ENCODE results near the gene INKA2.

The INKA2 gene

DNA sequence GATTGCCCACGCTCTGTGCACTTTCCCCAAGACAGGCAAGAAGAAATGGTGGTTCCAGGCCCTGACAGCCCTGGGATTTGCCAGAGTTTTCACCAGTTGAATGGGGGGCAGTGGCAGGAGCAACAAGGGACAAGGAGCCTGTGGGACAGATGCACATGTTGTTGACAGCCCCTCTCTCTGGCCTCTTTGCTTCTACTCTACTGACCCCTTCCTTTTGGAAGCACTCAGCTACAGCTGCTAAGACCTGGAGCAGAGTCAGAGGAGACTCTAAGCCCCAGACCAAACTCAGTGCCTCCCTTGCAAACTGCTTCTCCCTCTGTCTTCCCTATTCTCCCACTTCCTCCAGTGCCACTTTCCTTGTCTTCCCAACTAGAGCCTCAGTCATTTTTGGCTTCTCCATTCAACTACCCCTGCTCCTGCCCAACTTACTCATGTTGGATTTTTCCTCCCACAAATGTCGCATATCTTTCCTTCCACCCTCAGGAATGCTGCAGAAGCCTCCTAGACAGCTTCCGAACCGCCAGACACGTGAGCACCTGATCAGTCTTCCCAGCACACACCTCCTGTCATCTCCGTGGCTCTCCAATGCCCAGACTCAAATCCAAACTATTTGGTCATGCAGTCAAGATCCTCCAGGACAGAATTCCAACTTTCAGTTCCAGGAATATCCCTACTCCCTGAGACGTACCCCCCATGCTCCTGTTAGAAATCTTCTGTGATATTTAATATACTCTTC is 9.1 kb downstream of the INKA2 start:
- no peaks in the 10 kb centered on the region for H3K36me3 ChIP-seq (ENCODE audit: insufficient read depth, low read length)
- H3K4me3 ChIP-seq (ENCODE audit: low read depth in 1 of 2, low read length in 2 of 2) = no peak overlapping the region
- H3K4me1 ChIP-seq (ENCODE audit: insufficient read depth, low read length) = peaks cover 21% of the 10 kb centered on the region
- H3K27ac ChIP-seq (ENCODE audit: low read depth, low read length) = no peak overlapping the region
- H3K27me3 ChIP-seq (ENCODE audit: control insufficient read depth in 1 of 2, insufficient read depth in 2 of 2, low read length in 2 of 2) = no peaks in the 10 kb centered on the region
- no peak overlapping the region for H3K9ac ChIP-seq (ENCODE audit: low read length)
- H3K9me3 ChIP-seq (ENCODE audit: low read length) = no peaks in the 10 kb centered on the region

- no peak overlapping the region for H3K27ac ChIP-seq (ENCODE audit: low read depth, low read length)
- H3K4me3 ChIP-seq (ENCODE audit: low read depth in 1 of 2, low read length in 2 of 2) = no peak overlapping the region
- no peak overlapping the region for H3K9ac ChIP-seq (ENCODE audit: low read length)
Observed at GRCh38 chr1:111729271-111729921, 9.8 kb downstream of the INKA2 start.

DNA sequence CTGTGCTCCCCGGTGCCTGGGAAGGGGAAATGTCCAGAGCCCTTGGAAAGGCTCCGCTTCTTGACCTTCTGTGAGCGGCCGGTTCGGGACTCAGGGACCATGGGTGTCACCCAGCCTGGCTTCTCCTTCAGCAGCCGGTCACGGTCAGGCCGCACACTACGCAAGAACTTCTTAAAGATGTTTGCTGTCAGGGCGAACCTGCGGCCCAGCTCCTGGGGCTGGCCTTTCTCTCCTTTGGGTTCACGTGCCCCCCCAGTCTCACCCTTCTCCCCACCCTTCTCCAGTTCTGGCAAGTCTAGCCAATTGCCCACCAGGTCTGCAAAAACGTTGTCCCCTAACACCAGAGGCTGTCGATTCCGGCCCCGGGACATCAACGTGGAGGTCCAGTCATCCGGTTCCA is 12.1 kb downstream of the INKA2 start:
- Histone ChIP-seq H3K4me3 (ENCODE audit: low read depth in 1 of 2, low read length in 2 of 2) (no peak overlapping the region), H3K9me3 (ENCODE audit: low read length) (no peaks in the 10 kb centered on the region), H3K4me1 (ENCODE audit: insufficient read depth, low read length) (peaks cover 11% of the 10 kb centered on the region), H3K27ac (ENCODE audit: low read depth, low read length) (no peak overlapping the region), H3K27me3 (ENCODE audit: control insufficient read depth in 1 of 2, insufficient read depth in 2 of 2, low read length in 2 of 2) (no peaks in the 10 kb centered on the region), H3K9ac (ENCODE audit: low read length) (no peak overlapping the region), H3K36me3 (ENCODE audit: insufficient read depth, low read length) (no peaks in the 10 kb centered on the region)

More at GRCh38 chr1:111729271-111729921, 9.8 kb downstream of the INKA2 start:
- Histone ChIP-seq H3K4me1 (ENCODE audit: insufficient read depth, low read length) (peaks cover 24% of the 10 kb centered on the region), H3K27me3 (ENCODE audit: control insufficient read depth in 1 of 2, insufficient read depth in 2 of 2, low read length in 2 of 2) (no peaks in the 10 kb centered on the region), H3K9me3 (ENCODE audit: low read length) (no peaks in the 10 kb centered on the region), H3K36me3 (ENCODE audit: insufficient read depth, low read length) (no peaks in the 10 kb centered on the region)

DNA sequence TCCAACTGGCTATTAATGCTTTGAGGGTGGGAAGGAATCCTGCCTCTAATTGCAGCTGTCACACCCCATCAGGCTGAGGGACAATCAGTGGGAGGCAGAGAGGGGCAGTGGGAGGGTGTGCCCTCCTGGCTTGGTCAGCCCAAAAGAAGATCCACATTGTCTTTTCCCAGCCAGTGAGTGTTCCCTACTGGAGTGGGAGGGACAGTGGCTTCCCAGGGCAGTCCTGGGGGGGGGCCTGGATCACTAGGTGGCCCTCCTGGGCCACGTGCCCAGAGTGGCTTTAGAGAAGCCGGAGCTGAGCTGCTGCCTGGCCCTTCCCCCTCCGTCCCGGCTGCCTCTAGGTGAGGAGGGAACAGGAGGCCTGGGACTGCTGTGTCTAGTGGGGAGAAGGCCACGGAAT is 14.0 kb downstream of the INKA2 start:
- Histone ChIP-seq H3K27me3 (ENCODE audit: control insufficient read depth in 1 of 2, insufficient read depth in 2 of 2, low read length in 2 of 2) (no peaks in the 10 kb centered on the region), H3K36me3 (ENCODE audit: insufficient read depth, low read length) (no peaks in the 10 kb centered on the region), H3K4me1 (ENCODE audit: insufficient read depth, low read length) (peaks cover 18% of the 10 kb centered on the region), H3K9me3 (ENCODE audit: low read length) (no peaks in the 10 kb centered on the region), H3K27ac (ENCODE audit: low read depth, low read length) (no peak overlapping the region), H3K9ac (ENCODE audit: low read length) (no peak overlapping the region), H3K4me3 (ENCODE audit: low read depth in 1 of 2, low read length in 2 of 2) (no peak overlapping the region)

DNA sequence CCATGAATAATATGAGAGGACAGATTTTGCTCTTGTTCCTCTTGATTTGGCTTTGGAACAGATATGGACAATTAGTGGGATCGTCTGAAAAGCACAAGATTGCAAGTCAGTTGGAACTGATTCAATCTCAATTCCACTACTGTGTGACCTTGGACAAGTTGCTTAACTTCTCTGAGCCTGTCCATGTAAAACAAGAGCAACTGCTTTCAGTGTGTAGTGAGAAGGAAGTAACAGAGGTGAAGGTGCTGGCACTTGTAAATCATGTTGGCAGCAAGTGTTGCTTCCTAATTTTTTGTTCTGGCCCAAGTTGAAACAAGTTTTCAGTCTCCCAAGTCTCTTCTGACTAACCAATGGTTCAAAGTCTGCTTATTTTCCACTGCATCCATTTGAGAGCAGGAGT is 15.3 kb downstream of the INKA2 start:
- H3K27ac ChIP-seq (ENCODE audit: low read depth, low read length) = no peak overlapping the region
- peaks cover 22% of the 10 kb centered on the region for H3K4me1 ChIP-seq (ENCODE audit: insufficient read depth, low read length)
- no peak overlapping the region for H3K4me3 ChIP-seq (ENCODE audit: low read depth in 1 of 2, low read length in 2 of 2)
- H3K36me3 ChIP-seq (ENCODE audit: insufficient read depth, low read length) = no peaks in the 10 kb centered on the region
- H3K9ac ChIP-seq (ENCODE audit: low read length) = no peak overlapping the region
- H3K9me3 ChIP-seq (ENCODE audit: low read length) = no peaks in the 10 kb centered on the region
- no peaks in the 10 kb centered on the region for H3K27me3 ChIP-seq (ENCODE audit: control insufficient read depth in 1 of 2, insufficient read depth in 2 of 2, low read length in 2 of 2)

DNA sequence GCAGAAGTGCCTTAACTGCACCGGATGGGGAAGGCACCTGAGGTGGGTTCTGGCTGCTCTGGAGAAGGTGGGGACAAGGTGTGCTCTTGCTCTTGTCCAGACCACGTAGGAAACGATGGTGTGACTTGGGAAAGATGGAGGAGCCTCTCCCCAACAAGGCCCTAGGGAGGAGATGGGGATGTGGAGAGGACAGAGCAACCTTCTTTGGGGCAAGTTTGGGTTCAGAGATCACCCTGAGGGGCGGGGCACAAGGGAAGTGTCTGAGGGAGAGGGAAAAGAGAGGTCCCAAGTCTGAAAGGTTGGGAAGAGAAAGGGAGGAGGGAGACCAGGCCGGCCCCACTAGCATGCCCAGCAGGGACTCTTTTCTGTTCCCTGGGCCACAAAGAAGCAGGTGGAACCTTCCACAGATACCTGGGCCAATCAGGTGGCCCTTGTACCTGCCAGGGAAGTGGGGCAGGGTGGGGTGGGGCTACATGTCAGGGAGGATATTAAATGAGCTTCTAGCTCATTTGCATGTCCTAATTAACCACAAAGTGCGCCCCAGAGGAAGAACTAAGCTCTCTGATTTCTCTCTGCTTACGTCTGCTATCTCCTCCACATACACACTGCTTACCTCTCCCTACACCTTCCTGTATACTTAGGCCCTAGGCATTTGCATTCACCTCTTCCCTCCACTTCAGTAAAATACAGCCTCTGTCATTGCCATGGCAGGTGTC is 15.9 kb downstream of the INKA2 start:
- peaks cover 22% of the 10 kb centered on the region for H3K4me1 ChIP-seq (ENCODE audit: insufficient read depth, low read length)
- H3K9me3 ChIP-seq (ENCODE audit: low read length) = no peaks in the 10 kb centered on the region
- H3K27ac ChIP-seq (ENCODE audit: low read depth, low read length) = no peak overlapping the region
- no peak overlapping the region for H3K9ac ChIP-seq (ENCODE audit: low read length)
- H3K36me3 ChIP-seq (ENCODE audit: insufficient read depth, low read length) = no peaks in the 10 kb centered on the region
- H3K27me3 ChIP-seq (ENCODE audit: control insufficient read depth in 1 of 2, insufficient read depth in 2 of 2, low read length in 2 of 2) = no peaks in the 10 kb centered on the region
- H3K4me3 ChIP-seq (ENCODE audit: low read depth in 1 of 2, low read length in 2 of 2) = no peak overlapping the region

GRCh38 chr1:111720977-111721786 is 18.0 kb downstream of the INKA2 start:
- Histone ChIP-seq H3K9ac (ENCODE audit: low read length) (no peak overlapping the region), H3K4me1 (ENCODE audit: insufficient read depth, low read length) (peaks cover 22% of the 10 kb centered on the region), H3K27me3 (ENCODE audit: control insufficient read depth in 1 of 2, insufficient read depth in 2 of 2, low read length in 2 of 2) (no peaks in the 10 kb centered on the region), H3K27ac (ENCODE audit: low read depth, low read length) (no peak overlapping the region), H3K9me3 (ENCODE audit: low read length) (no peaks in the 10 kb centered on the region), H3K4me3 (ENCODE audit: low read depth in 1 of 2, low read length in 2 of 2) (no peak overlapping the region), H3K36me3 (ENCODE audit: insufficient read depth, low read length) (peaks cover 11% of the 10 kb centered on the region)

DNA sequence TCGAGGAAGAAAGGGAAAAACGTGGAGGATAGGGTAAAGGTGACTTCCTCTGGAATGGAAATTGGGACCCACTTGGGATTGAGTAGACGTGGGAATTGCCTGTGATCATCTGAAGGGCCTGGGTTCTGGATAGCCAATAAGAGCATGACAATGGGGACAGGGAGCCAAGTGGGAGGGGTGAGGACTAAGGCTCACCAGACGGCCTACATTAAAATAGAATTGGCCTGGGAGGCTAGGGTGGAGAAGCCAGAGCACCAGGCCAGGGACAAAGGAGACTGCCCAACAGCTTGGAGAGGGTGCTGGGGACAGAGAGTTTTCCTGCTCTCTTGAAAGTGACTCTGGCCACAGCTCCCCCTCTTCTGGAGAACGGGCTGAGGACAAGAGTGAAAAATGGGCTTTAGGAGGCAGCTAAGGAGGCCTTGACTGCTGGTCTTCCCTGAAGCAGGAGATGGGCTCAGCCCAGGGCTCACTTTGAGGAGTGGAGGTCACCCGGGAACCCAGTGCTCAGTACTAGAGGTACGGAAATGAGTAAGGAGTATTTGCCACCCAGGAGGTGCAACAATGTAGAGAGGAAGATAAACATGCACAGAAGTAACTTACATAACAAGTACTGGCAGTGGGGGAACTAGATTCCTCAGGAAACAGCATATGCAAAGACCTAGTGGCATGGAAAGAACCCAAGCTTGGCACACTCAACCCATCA is 18.8 kb downstream of the INKA2 start:
- Histone ChIP-seq H3K4me1 (ENCODE audit: insufficient read depth, low read length) (peaks cover 20% of the 10 kb centered on the region), H3K36me3 (ENCODE audit: insufficient read depth, low read length) (peaks cover 18% of the 10 kb centered on the region), H3K27me3 (ENCODE audit: control insufficient read depth in 1 of 2, insufficient read depth in 2 of 2, low read length in 2 of 2) (no peaks in the 10 kb centered on the region), H3K9me3 (ENCODE audit: low read length) (no peaks in the 10 kb centered on the region), H3K9ac (ENCODE audit: low read length) (no peak overlapping the region), H3K4me3 (ENCODE audit: low read depth in 1 of 2, low read length in 2 of 2) (no peak overlapping the region), H3K27ac (ENCODE audit: low read depth, low read length) (no peak overlapping the region)

GRCh38 chr1:111719674-111720132 is 19.5 kb downstream of the INKA2 start:
- no peaks in the 10 kb centered on the region for H3K27me3 ChIP-seq (ENCODE audit: control insufficient read depth in 1 of 2, insufficient read depth in 2 of 2, low read length in 2 of 2)
- H3K4me3 ChIP-seq (ENCODE audit: low read depth in 1 of 2, low read length in 2 of 2) = no peak overlapping the region
- H3K27ac ChIP-seq (ENCODE audit: low read depth, low read length) = no peak overlapping the region
- peaks cover 18% of the 10 kb centered on the region for H3K36me3 ChIP-seq (ENCODE audit: insufficient read depth, low read length)
- no peak overlapping the region for H3K9ac ChIP-seq (ENCODE audit: low read length)
- no peaks in the 10 kb centered on the region for H3K9me3 ChIP-seq (ENCODE audit: low read length)
- H3K4me1 ChIP-seq (ENCODE audit: insufficient read depth, low read length) = peaks cover 15% of the 10 kb centered on the region

DNA sequence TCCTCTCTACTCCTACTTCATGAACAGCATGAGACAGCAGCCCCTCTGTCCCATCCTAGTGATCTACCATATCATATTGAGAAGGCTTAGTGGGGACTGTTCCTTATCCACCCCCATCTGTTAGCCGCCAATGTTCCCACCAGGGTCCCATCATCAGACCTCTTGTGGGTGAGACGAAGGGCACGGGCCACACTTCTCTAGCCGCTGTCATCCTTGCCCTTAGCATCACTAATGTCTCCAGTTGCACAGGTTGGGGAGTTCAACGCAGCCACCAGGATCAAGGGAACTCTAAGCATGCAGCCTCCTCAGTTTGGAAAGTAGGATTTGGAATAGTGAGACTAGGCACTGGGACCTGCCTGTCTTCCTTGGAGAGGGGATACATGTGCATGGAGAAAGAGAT is 20.1 kb downstream of the INKA2 start:
- H3K4me3 ChIP-seq (ENCODE audit: low read depth in 1 of 2, low read length in 2 of 2) = no peak overlapping the region
- H3K27me3 ChIP-seq (ENCODE audit: control insufficient read depth in 1 of 2, insufficient read depth in 2 of 2, low read length in 2 of 2) = no peaks in the 10 kb centered on the region
- H3K9me3 ChIP-seq (ENCODE audit: low read length) = no peaks in the 10 kb centered on the region
- no peak overlapping the region for H3K9ac ChIP-seq (ENCODE audit: low read length)
- no peak overlapping the region for H3K27ac ChIP-seq (ENCODE audit: low read depth, low read length)
- H3K4me1 ChIP-seq (ENCODE audit: insufficient read depth, low read length) = peaks cover 15% of the 10 kb centered on the region
- H3K36me3 ChIP-seq (ENCODE audit: insufficient read depth, low read length) = peaks cover 18% of the 10 kb centered on the region

All from muscle layer of colon (tissue), 2 donors.